ENCODE measurements around the gene THBS1. TPM values are rescaled to one million over a fixed set of nuclear protein-coding genes. Genes with fewer than 3 reads are reported as not detected.

The THBS1 gene
- total and polyA plus RNA-seq, 8 donors, result 14.0 to 176 (median 56.4) TPM

DNA sequence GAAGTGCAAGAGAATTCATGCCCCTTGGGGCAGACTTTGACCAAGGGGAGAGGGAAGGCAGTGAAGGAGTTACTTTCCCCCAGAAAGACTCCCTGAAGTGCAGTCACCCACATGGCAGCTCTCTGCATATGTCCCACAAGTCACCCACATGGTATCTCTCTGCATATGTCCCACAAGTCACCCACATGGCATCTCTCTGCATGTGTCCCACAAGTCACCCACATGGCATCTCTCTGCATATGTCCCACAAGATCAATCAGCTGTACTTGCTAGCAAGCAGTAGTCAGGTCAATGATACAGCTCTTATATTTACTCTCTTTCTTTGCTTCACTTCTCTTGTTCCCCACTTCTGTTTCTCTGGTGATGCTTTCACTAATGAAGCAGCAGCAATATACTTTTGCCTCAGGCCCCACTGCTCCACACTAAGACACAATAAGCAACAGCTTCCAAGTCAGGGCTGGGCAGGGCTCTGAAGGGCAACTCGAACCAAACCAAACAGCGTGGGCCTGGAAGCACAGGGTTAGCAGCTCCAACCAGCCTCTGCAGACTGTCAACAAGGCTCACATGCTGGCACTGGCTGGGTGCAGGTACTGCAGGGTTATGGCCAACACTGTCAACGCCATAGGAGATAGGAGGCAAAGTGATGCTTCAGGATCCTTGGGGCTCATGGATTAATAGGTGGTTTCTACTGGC is 46.7 kb downstream of the THBS1 start:
- H3K36me3 ChIP-seq, result no peaks in the 10 kb centered on the region
- FAIRE-seq (no peak), ATAC-seq (peak in 2 of 4 donors; percentile 31 to 34), DNase-seq (no peak)
- TF ChIP-seq, protein P1, sequence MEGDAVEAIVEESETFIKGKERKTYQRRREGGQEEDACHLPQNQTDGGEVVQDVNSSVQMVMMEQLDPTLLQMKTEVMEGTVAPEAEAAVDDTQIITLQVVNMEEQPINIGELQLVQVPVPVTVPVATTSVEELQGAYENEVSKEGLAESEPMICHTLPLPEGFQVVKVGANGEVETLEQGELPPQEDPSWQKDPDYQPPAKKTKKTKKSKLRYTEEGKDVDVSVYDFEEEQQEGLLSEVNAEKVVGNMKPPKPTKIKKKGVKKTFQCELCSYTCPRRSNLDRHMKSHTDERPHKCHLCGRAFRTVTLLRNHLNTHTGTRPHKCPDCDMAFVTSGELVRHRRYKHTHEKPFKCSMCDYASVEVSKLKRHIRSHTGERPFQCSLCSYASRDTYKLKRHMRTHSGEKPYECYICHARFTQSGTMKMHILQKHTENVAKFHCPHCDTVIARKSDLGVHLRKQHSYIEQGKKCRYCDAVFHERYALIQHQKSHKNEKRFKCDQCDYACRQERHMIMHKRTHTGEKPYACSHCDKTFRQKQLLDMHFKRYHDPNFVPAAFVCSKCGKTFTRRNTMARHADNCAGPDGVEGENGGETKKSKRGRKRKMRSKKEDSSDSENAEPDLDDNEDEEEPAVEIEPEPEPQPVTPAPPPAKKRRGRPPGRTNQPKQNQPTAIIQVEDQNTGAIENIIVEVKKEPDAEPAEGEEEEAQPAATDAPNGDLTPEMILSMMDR (IDR thresholded peaks at IDR 0.05), result no peak
- peaks cover 0 to 6% (median 2%) of the 10 kb centered on the region in 3 donors for H3K4me1 ChIP-seq
- no peak overlapping the region for H3K27ac ChIP-seq
- intact Hi-C loops (cut with DNase I), result no loop called here
- no peaks in the 10 kb centered on the region for H3K27me3 ChIP-seq
- H3K9me3 ChIP-seq, result no peaks in the 10 kb centered on the region
- 63 to 68% methylated on average over 3 of the region's 3 CpGs for WGBS, 2 donors
- no peak overlapping the region for H3K4me3 ChIP-seq

DNA sequence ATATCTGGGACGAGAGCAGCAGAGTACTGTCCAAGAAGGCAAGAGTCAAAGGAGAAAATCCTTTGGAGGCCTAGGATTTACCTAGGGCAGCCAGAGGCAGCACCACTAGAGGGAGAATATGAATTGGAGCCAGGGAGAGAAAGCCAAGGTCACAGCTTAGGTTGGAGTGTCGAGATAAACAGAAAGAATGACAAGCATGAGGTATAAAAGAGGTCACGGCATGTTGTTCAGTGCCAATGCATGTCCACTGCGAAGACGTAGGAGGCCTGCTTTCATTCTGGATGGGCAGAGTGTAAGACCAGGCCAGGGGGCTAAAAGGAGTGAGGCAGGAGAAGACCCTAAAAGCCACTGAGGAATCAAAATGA is 47.2 kb downstream of the THBS1 start:
- DNase-seq, result peak in 1 of 6 donors; percentile 24
- WGBS, 2 donors, result 20 to 34% methylated on average over 5 of the region's 5 CpGs
- intact Hi-C loops (cut with DNase I), result no loop called here
- Histone ChIP-seq H3K27me3 (no peaks in the 10 kb centered on the region), H3K4me1 (peaks cover 0 to 6% (median 2%) of the 10 kb centered on the region in 3 donors), H3K36me3 (no peaks in the 10 kb centered on the region), H3K27ac (no peak overlapping the region), H3K4me3 (no peak overlapping the region), H3K9me3 (no peaks in the 10 kb centered on the region)
- TF ChIP-seq, protein P1 (IDR thresholded peaks at IDR 0.05), result peak in 2 of 4 donors; percentile 12 to 20
- ATAC-seq, result peak; percentile 66 to 87 (median 76)
- no peak for FAIRE-seq

DNA sequence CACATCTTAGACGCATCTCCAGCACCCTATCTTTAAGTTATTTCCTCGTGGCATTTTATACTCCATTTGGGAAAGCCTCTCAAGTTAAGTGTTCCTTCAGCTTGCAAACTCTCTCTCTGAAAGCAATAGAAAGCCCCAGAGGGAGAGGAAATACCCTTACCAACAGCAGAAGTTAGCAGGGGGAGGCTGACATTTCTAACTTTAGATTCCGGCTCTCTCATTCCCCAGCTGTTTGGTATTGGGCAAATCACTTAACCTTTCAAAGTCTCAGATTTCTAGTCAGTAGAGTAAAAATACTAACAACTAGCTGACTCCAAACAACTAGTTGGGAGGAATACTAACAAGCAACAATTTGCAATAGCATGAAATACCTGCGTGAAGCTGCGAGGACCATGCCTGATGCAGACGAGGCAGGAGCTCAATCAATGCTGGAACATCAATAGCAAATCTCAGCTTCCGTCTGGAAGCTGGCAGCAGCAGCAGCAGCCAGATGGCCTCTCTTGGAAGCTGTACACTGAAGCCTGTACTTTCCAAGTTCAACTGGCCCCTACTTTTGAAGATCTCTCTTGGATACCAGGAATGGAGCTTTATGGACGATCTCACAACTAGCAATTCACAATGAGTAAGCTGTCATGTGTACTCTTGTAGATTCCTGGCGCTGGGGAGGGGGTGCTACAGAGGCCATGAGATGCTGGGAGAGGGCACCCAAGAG is 47.8 kb downstream of the THBS1 start:
- H3K4me3 ChIP-seq, result no peak overlapping the region
- TF ChIP-seq, protein P1 (IDR thresholded peaks at IDR 0.05), result no peak
- no peaks in the 10 kb centered on the region for H3K9me3 ChIP-seq
- FAIRE-seq (no peak), DNase-seq (no peak), ATAC-seq (no peak)
- H3K27ac ChIP-seq, result no peak overlapping the region
- WGBS, 2 donors, result 73 to 85% methylated on average over 9 of the region's 9 CpGs
- H3K36me3 ChIP-seq, result no peaks in the 10 kb centered on the region
- peaks cover 0 to 6% (median 2%) of the 10 kb centered on the region in 3 donors for H3K4me1 ChIP-seq
- intact Hi-C loops (cut with DNase I), result no loop called here
- no peaks in the 10 kb centered on the region for H3K27me3 ChIP-seq

DNA sequence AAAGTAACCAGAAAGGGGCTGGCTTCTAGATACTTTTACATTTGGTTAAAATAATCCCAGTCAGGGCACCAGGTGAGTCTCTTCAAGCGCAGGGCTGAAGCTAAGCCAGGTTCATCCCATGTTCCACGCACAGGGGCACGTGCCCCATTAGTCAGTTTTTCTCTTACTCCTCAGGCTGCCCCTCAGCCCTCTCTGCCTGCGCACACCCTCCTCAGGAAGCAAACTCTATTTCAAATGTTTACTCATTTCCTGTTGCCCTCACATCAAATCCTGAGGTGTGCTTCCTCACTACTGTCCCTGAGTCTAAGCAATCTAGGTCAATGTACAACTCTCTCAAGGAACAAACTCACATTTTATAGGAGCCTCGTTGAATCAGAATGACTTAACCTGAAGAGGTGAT is 48.5 kb downstream of the THBS1 start:
- no peak for DNase-seq
- intact Hi-C loops (cut with DNase I), result no loop called here
- H3K9me3 ChIP-seq, result no peaks in the 10 kb centered on the region
- WGBS, 2 donors, result 82 to 87% methylated on average over 5 of the region's 5 CpGs
- peaks cover 0 to 6% (median 2%) of the 10 kb centered on the region in 3 donors for H3K4me1 ChIP-seq
- H3K27me3 ChIP-seq, result no peaks in the 10 kb centered on the region
- TF ChIP-seq, protein P1 (IDR thresholded peaks at IDR 0.05), result no peak
- ATAC-seq, result no peak
- no peak overlapping the region for H3K4me3 ChIP-seq
- H3K36me3 ChIP-seq, result no peaks in the 10 kb centered on the region
- no peak overlapping the region for H3K27ac ChIP-seq
- FAIRE-seq, result no peak

DNA sequence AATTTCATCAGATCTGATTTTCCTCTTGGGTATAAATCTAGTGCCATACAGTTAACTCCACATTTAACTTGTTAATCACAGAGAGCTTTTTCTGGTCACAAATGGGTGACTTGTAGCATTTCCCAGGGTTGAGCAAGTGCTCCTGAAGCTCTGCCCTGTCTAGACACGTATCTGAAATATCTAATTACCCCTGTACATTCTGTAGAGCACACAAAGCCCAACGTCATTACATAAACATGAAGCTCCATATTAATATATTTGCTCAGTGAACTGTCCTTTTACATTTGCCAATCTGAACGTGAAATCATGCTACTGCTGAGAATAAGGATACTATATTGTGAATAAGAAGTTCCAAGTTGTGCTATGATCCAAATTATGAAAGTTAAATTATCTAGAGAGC is 49.0 kb downstream of the THBS1 start:
- intact Hi-C loops (cut with DNase I), result no loop called here
- 87 to 92% methylated on average over 3 of the region's 3 CpGs for WGBS, 2 donors
- ATAC-seq, result no peak
- TF ChIP-seq, protein P1 (IDR thresholded peaks at IDR 0.05), result no peak
- Histone ChIP-seq H3K4me1 (peaks cover 0 to 6% (median 2%) of the 10 kb centered on the region in 3 donors), H3K9me3 (no peaks in the 10 kb centered on the region), H3K4me3 (no peak overlapping the region), H3K36me3 (no peaks in the 10 kb centered on the region), H3K27me3 (no peaks in the 10 kb centered on the region), H3K27ac (no peak overlapping the region)
- FAIRE-seq, result no peak
- no peak for DNase-seq
